GM23338 (cell line): ENCODE data around the gene IER2. TPM values are rescaled to one million over a fixed set of nuclear protein-coding genes. Genes with fewer than 3 reads are reported as not detected.

Source experiments
- ATAC-seq: fragments of 200-7000 bp; cut with Tn5 transposase; 3 replicates; pipeline ENCODE4 v1.9.1; 2020
- DNase-seq: peaks from one replicate; pipeline ENCODE4 v3.0.0-alpha.2; 2015; ENCODE audit warnings: low spot score
- H2AFZ ChIP-seq: fragments of 200-600 bp; sonication (generic); 2 replicates; pipeline ENCODE4 v1.8.0; 2016; ENCODE audit warnings: antibody characterized with exemption, mild to moderate bottlenecking, moderate library complexity
- H3F3A ChIP-seq: fragments of 200-600 bp; sonication (generic); replicated peaks from 2 replicates; pipeline ENCODE4 v1.8.0; 2017; ENCODE audit warnings: antibody characterized with exemption, mixed run types, low read depth
- H3K27ac ChIP-seq: fragments of 200-600 bp; sonication (generic); 2 replicates; pipeline ENCODE4 v1.6.1; 2016; ENCODE audit warnings: low read depth
- H3K27me3 ChIP-seq: fragments of 200-600 bp; sonication (generic); 2 replicates; pipeline ENCODE4 v1.8.0; 2016; ENCODE audit warnings: mild to moderate bottlenecking, mixed run types, moderate library complexity; ENCODE audit not compliant: insufficient read depth
- H3K36me3 ChIP-seq: fragments of 200-600 bp; sonication (generic); 2 replicates; pipeline ENCODE4 v1.8.0; 2016; ENCODE audit warnings: mild to moderate bottlenecking; ENCODE audit not compliant: insufficient read depth
- H3K4me1 ChIP-seq: fragments of 200-600 bp; sonication (generic); 2 replicates; pipeline ENCODE4 v1.8.0; 2016; ENCODE audit warnings: mild to moderate bottlenecking, moderate library complexity; ENCODE audit not compliant: insufficient read depth
- H3K4me2 ChIP-seq: fragments of 200-600 bp; sonication (generic); 2 replicates; pipeline ENCODE4 v1.7.1; 2017; ENCODE audit warnings: mixed run types
- H3K4me3 ChIP-seq: fragments of 200-600 bp; sonication (generic); 2 replicates; pipeline ENCODE4 v1.6.1; 2016; ENCODE audit warnings: mixed run types
- H3K79me2 ChIP-seq: fragments of 200-600 bp; sonication (generic); replicated peaks from 2 replicates; pipeline ENCODE4 v1.8.0; 2017; ENCODE audit warnings: mild to moderate bottlenecking; ENCODE audit not compliant: insufficient read depth
- H3K9me2 ChIP-seq: fragments of 200-600 bp; sonication (generic); 2 replicates; pipeline ENCODE4 v1.8.0; 2017; ENCODE audit not compliant: insufficient read depth
- H4K20me1 ChIP-seq: fragments of 200-600 bp; sonication (generic); replicated peaks from 2 replicates; pipeline ENCODE4 v1.8.0; 2017; ENCODE audit warnings: mild to moderate bottlenecking; ENCODE audit not compliant: insufficient read depth
- H3K27ac Mint-ChIP-seq: 2 replicates; pipeline ENCODE4 v1.8.0; 2020; ENCODE audit warnings: inconsistent platforms, mild to moderate bottlenecking, moderate library complexity, mixed read lengths
- H3K27me3 Mint-ChIP-seq: 3 replicates; pipeline ENCODE4 v1.8.0; 2022; ENCODE audit warnings: low read depth, mild to moderate bottlenecking, moderate library complexity, mixed read lengths, inconsistent platforms; ENCODE audit not compliant: insufficient read depth, poor library complexity
- H3K36me3 Mint-ChIP-seq: 3 replicates; pipeline ENCODE4 v1.8.0; 2021; ENCODE audit warnings: low read depth, mild to moderate bottlenecking, inconsistent platforms, moderate library complexity, mixed read lengths
- H3K4me1 Mint-ChIP-seq: 3 replicates; pipeline ENCODE4 v1.8.0; 2020; ENCODE audit warnings: mild to moderate bottlenecking, inconsistent platforms, mixed read lengths
- H3K4me3 Mint-ChIP-seq: 3 replicates; pipeline ENCODE4 v1.8.0; 2021; ENCODE audit warnings: moderate library complexity, mild to moderate bottlenecking, inconsistent platforms, mixed read lengths
- H3K9me3 Mint-ChIP-seq: 3 replicates; pipeline ENCODE4 v1.8.0; 2020; ENCODE audit warnings: moderate library complexity, mild to moderate bottlenecking, inconsistent platforms, mixed read lengths
- CREB1 ChIP-seq: fragments of 250-450 bp; sonication (Bioruptor Pico); IDR thresholded peaks from 2 replicates; pipeline ENCODE4 v1.5.0; 2020; ENCODE audit warnings: low read depth, mild to moderate bottlenecking, moderate library complexity
- ETS1 ChIP-seq: IDR thresholded peaks from 2 replicates; pipeline ENCODE4 v1.6.1; 2016; ENCODE audit warnings: antibody characterized with exemption
- EZH2 ChIP-seq: fragments of 200-600 bp; sonication (generic); IDR thresholded peaks from one replicate; pipeline ENCODE4 v1.8.0; 2017; ENCODE audit warnings: antibody characterized with exemption, mild to moderate bottlenecking, low read depth; ENCODE audit not compliant: unreplicated experiment
- EZH2phosphoT487 ChIP-seq: fragments of 200-600 bp; sonication (generic); IDR thresholded peaks from one replicate; pipeline ENCODE4 v1.8.1; 2018; ENCODE audit warnings: antibody characterized with exemption; ENCODE audit not compliant: unreplicated experiment
- POLR2AphosphoS5 ChIP-seq: IDR thresholded peaks from 2 replicates; pipeline ENCODE4 v1.6.1; 2016; ENCODE audit warnings: antibody characterized with exemption, low read depth
- REST ChIP-seq: IDR thresholded peaks from one replicate; pipeline ENCODE4 v1.6.1; 2018; ENCODE audit warnings: antibody characterized with exemption; ENCODE audit not compliant: unreplicated experiment
- ZNF114 ChIP-seq: fragments of 250-450 bp; sonication (Bioruptor Pico); IDR thresholded peaks from 2 replicates; pipeline ENCODE4 v1.5.0; 2020; ENCODE audit warnings: mild to moderate bottlenecking, moderate library complexity
- ZNF331 ChIP-seq: fragments of 250-450 bp; sonication (Bioruptor Pico); IDR thresholded peaks from 2 replicates; pipeline ENCODE4 v1.5.0; 2020; ENCODE audit warnings: low read depth, mild to moderate bottlenecking, moderate library complexity
- ZNF462 ChIP-seq: fragments of 250-450 bp; sonication (Bioruptor Pico); IDR thresholded peaks from 2 replicates; pipeline ENCODE4 v1.5.0; 2020; ENCODE audit warnings: mild to moderate bottlenecking, moderate library complexity
- polyA plus RNA-seq: library from polyadenylated mRNA; unstranded; fragments of >200 nt; fragmentation: Nextera tagmentation; extraction: Ambion mirVana; gene quantifications from 2 replicates; pipeline ENCODE4 v1.2.1, GENCODE V29; 2016
- total RNA-seq: library from RNA; depleted of rRNA; stranded (reverse); fragments of >200 nt; shearing (Covaris generic); gene quantifications from 2 replicates; pipeline ENCODE4 v1.2.3, GENCODE V29; 2014

IER2 gene
- total and polyA plus RNA-seq, 2 experiments from 2014 or later, result 124 to 191 TPM

GRCh38 chr19:13117176-13117771, 32.9 kb upstream of the IER2 start:
- Histone ChIP-seq H3K9me2 (no peaks in the 10 kb centered on the region), H3K4me3 (peak overlapping the region; percentile 99), H3K27ac (peak overlapping the region; percentile 98; the same call in 1 of the 2 replicates), H3K4me2 (peak overlapping the region; percentile 76), H3K79me2 (peaks cover 70% of the 10 kb centered on the region), H3F3A (peaks cover 9% of the 10 kb centered on the region), H3K4me1 (peaks cover 37% of the 10 kb centered on the region), H3K27me3 (no peaks in the 10 kb centered on the region), H4K20me1 (peaks cover 41% of the 10 kb centered on the region), H2AFZ (no peak overlapping the region; the same call in 1 of the 2 replicates), H3K36me3 (peaks cover 11% of the 10 kb centered on the region)
- H3K27me3 Mint-ChIP-seq, result peaks cover 31% of the 10 kb centered on the region
- TF ChIP-seq ETS1, result no peak
- no peak for TF ChIP-seq ZNF114
- no peak for TF ChIP-seq ZNF331 (CRISPR knock-in tag)
- TF ChIP-seq EZH2, result no peak
- no peak for TF ChIP-seq REST
- TF ChIP-seq CREB1 (CRISPR knock-in tag), result no peak
- peak overlapping the region; percentile 99 for H3K27ac Mint-ChIP-seq
- H3K4me1 Mint-ChIP-seq, result peaks cover 44% of the 10 kb centered on the region
- H3K36me3 Mint-ChIP-seq, result peaks cover 52% of the 10 kb centered on the region
- H3K4me3 Mint-ChIP-seq, result peak overlapping the region; percentile 99
- ATAC-seq (no peak), DNase-seq (no peak)
- peaks cover 3% of the 10 kb centered on the region; the same call in 2 of the 3 replicates for H3K9me3 Mint-ChIP-seq

GRCh38 chr19:13117772-13118423, 32.3 kb upstream of the IER2 start, which contains the start of gene NACC1:
Gene NACC1, plus strand, starts transcription at chr19:13118264. Its CDS starts 16,944 bp downstream, at chr19:13135208.
- Histone ChIP-seq H3K27me3 (no peaks in the 10 kb centered on the region), H4K20me1 (peaks cover 46% of the 10 kb centered on the region), H3F3A (peaks cover 9% of the 10 kb centered on the region), H3K36me3 (peaks cover 9% of the 10 kb centered on the region), H3K9me2 (no peaks in the 10 kb centered on the region), H3K4me2 (peak within 1 kb of the TSS; percentile 94), H3K4me1 (peaks cover 37% of the 10 kb centered on the region), H3K4me3 (peak within 1 kb of the TSS; percentile 99), H3K27ac (peak within 1 kb of the TSS; percentile 98), H3K79me2 (peaks cover 76% of the 10 kb centered on the region), H2AFZ (no peak within 1 kb of the TSS; the same call in 1 of the 2 replicates)
- Mint-ChIP-seq H3K4me3 (peak within 1 kb of the TSS; percentile 99), H3K4me1 (peaks cover 50% of the 10 kb centered on the region), H3K9me3 (peaks cover 3% of the 10 kb centered on the region), H3K27ac (peak within 1 kb of the TSS; percentile 99), H3K27me3 (peaks cover 33% of the 10 kb centered on the region), H3K36me3 (peaks cover 52% of the 10 kb centered on the region)
- DNase-seq (peak; percentile 94), ATAC-seq (peak; percentile 64)
- TF ChIP-seq ZNF331 (CRISPR knock-in tag) (no peak), EZH2phosphoT487 (no peak), ZNF462 (no peak), POLR2AphosphoS5 (peak; percentile 12; the same call in 1 of the 2 replicates)
